NT2/D1 (cell line): Measurements from ENCODE around the gene SMCO3.

Source experiments
- DNase-seq: peaks from one replicate; pipeline ENCODE4 v3.0.0-alpha.2; 2011; ENCODE audit warnings: low read depth, low spot score
- H3K27me3 ChIP-seq: 2 replicates; pipeline ENCODE4 v1.6.0; 2011; ENCODE audit warnings: mild to moderate bottlenecking; ENCODE audit not compliant: insufficient read length, insufficient read depth
- H3K36me3 ChIP-seq: 2 replicates; pipeline ENCODE4 v1.6.1; 2011; ENCODE audit warnings: mild to moderate bottlenecking, low read length, mixed read lengths; ENCODE audit not compliant: insufficient read depth, insufficient read length
- H3K4me1 ChIP-seq: 2 replicates; pipeline ENCODE4 v1.5.1; 2011; ENCODE audit not compliant: insufficient read depth, insufficient read length
- H3K4me3 ChIP-seq: 2 replicates; pipeline ENCODE4 v1.5.1; 2011; ENCODE audit warnings: low read depth; ENCODE audit not compliant: insufficient read length
- H3K9ac ChIP-seq: 2 replicates; pipeline ENCODE4 v1.6.0; 2011; ENCODE audit warnings: low read depth; ENCODE audit not compliant: insufficient read length
- H3K9me3 ChIP-seq: 2 replicates; pipeline ENCODE4 v1.5.1; 2011; ENCODE audit warnings: mild to moderate bottlenecking, low read length; ENCODE audit not compliant: insufficient read depth
- SUZ12 ChIP-seq: IDR thresholded peaks from 2 replicates; pipeline ENCODE4 v1.6.1; 2011; ENCODE audit not compliant: insufficient read length, insufficient read depth; ENCODE audit errors: extremely low read depth
- YY1 ChIP-seq: IDR thresholded peaks from 2 replicates; pipeline ENCODE4 v1.6.1; 2011; ENCODE audit not compliant: insufficient read length, insufficient read depth
- ZNF274 ChIP-seq: IDR thresholded peaks from 2 replicates; pipeline ENCODE4 v1.6.1; 2011; ENCODE audit warnings: mild to moderate bottlenecking, low read depth, low read length

SMCO3 gene

DNA sequence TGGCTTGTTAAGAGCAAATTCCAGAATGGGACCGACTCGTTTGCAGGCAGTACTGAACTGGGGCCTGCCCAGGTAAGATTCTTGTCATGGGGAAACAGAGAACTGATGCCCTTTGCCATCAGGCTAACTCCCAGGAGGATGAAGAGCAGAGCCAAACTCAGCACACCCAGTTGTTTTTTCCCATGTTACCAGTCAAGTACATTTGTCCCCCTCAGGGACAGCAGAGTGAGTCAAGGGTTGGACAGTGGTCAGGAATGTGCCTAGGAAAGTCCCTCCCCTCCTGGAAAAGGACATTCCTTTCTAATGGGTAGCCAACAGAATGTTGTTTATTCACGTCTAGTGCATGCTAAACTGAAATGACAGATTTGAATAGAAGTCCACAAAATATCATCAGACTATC lies 27.8 kb upstream of the SMCO3 start:
- H3K4me1 ChIP-seq = no peaks in the 10 kb centered on the region
- no peak overlapping the region for H3K4me3 ChIP-seq
- DNase-seq = peak; percentile 27

GRCh38 chr12:14840616-14841015 lies 26.6 kb upstream of the SMCO3 start:
- H3K4me1 ChIP-seq = no peaks in the 10 kb centered on the region

More for the DNA sequence above, 27.8 kb upstream of the SMCO3 start:
- Histone ChIP-seq H3K9me3 (no peaks in the 10 kb centered on the region; the same call in none of the 2 replicates), H3K9ac (no peak overlapping the region), H3K36me3 (no peaks in the 10 kb centered on the region), H3K27me3 (no peaks in the 10 kb centered on the region)
- TF ChIP-seq YY1 (no peak), ZNF274 (no peak), SUZ12 (no peak)

GRCh38 chr12:14839262-14839661 lies 25.3 kb upstream of the SMCO3 start:
- H3K4me3 ChIP-seq = no peak overlapping the region
- H3K9ac ChIP-seq = no peak overlapping the region
- TF ChIP-seq SUZ12 = no peak
- no peak for TF ChIP-seq YY1
- TF ChIP-seq ZNF274 = no peak
- H3K36me3 ChIP-seq = no peaks in the 10 kb centered on the region
- H3K27me3 ChIP-seq = no peaks in the 10 kb centered on the region
- H3K4me1 ChIP-seq = no peaks in the 10 kb centered on the region
- DNase-seq = no peak
- H3K9me3 ChIP-seq = no peaks in the 10 kb centered on the region; the same call in none of the 2 replicates

More at GRCh38 chr12:14840616-14841015, 26.6 kb upstream of the SMCO3 start:
- no peak for TF ChIP-seq ZNF274
- TF ChIP-seq SUZ12 = no peak
- TF ChIP-seq YY1 = no peak
- no peak for DNase-seq
- Histone ChIP-seq H3K27me3 (no peaks in the 10 kb centered on the region), H3K36me3 (no peaks in the 10 kb centered on the region), H3K4me3 (no peak overlapping the region), H3K9me3 (no peaks in the 10 kb centered on the region; the same call in none of the 2 replicates), H3K9ac (no peak overlapping the region)

GRCh38 chr12:14836336-14837210 lies 22.6 kb upstream of the SMCO3 start:
- no peaks in the 10 kb centered on the region for H3K36me3 ChIP-seq
- TF ChIP-seq ZNF274 (no peak), SUZ12 (no peak), YY1 (no peak)
- no peak overlapping the region for H3K9ac ChIP-seq
- H3K27me3 ChIP-seq = no peaks in the 10 kb centered on the region
- H3K9me3 ChIP-seq = no peaks in the 10 kb centered on the region; the same call in none of the 2 replicates
- DNase-seq = no peak
- no peaks in the 10 kb centered on the region for H3K4me1 ChIP-seq
- no peak overlapping the region for H3K4me3 ChIP-seq

- TF ChIP-seq ZNF274 = no peak
- no peak for TF ChIP-seq SUZ12
- TF ChIP-seq YY1 = no peak
- H3K36me3 ChIP-seq = no peaks in the 10 kb centered on the region
- DNase-seq = no peak
- no peaks in the 10 kb centered on the region; the same call in none of the 2 replicates for H3K9me3 ChIP-seq
- H3K4me3 ChIP-seq = no peak overlapping the region
- H3K4me1 ChIP-seq = no peaks in the 10 kb centered on the region
- H3K9ac ChIP-seq = no peak overlapping the region
- no peaks in the 10 kb centered on the region for H3K27me3 ChIP-seq
Observed at GRCh38 chr12:14834509-14834908, 20.5 kb upstream of the SMCO3 start.

DNA sequence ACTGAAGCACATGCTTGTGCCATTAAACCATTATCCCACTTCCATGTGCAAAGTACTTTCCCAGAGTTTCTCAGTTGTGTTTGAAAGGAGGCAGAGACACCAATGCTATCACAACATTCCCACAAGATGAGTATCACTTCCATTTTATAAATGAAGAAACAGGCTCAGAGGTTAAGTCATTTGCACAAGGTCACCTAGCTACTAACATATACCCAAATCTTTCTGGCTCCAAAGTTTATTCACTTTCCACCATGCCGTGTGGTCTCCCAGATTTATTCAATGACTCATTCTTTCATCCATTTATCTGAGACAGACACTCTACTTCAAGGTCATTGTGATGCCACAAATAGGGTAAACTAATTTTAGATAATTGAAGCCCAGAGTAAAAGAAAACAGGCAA lies 20.0 kb upstream of the SMCO3 start:
- DNase-seq = no peak
- Histone ChIP-seq H3K27me3 (no peaks in the 10 kb centered on the region), H3K9ac (no peak overlapping the region), H3K36me3 (no peaks in the 10 kb centered on the region), H3K4me3 (no peak overlapping the region), H3K4me1 (no peaks in the 10 kb centered on the region), H3K9me3 (no peaks in the 10 kb centered on the region; the same call in 1 of the 2 replicates)
- TF ChIP-seq ZNF274 (no peak), SUZ12 (no peak), YY1 (no peak)

DNA sequence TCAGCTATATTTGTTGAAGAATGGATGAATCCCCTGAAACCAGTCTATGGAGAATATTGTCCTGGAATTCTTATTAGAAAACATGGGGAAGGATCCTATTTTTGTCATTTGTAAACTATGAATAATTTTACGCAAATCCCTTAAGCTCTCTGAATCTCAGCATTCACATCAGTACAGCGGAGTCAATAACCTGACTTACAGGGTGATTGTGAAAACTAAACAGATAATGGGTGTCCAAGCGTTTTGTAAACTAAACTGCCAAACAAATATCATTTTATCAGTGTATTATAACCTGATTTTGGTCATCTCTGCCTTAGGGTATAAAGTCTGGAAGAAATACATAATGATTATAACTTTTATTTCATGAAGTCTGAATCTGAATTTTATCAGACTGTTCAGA lies 19.4 kb upstream of the SMCO3 start:
- Histone ChIP-seq H3K36me3 (no peaks in the 10 kb centered on the region), H3K4me3 (no peak overlapping the region), H3K27me3 (no peaks in the 10 kb centered on the region), H3K9me3 (no peaks in the 10 kb centered on the region; the same call in 1 of the 2 replicates), H3K4me1 (no peaks in the 10 kb centered on the region), H3K9ac (no peak overlapping the region)
- no peak for DNase-seq
- TF ChIP-seq SUZ12 = no peak
- TF ChIP-seq YY1 = no peak
- no peak for TF ChIP-seq ZNF274
